ENCODE data around the gene PROSER2. TPM values are rescaled to one million over a fixed set of nuclear protein-coding genes. Genes with fewer than 3 reads are reported as not detected.

Gene PROSER2
- total and polyA plus RNA-seq, 9 of the 15 experiments (the other 6 are each of a cell fraction or from before 2014, with no cell fraction given) = 0.62 to 14.8 (median 2.9) TPM

DNA sequence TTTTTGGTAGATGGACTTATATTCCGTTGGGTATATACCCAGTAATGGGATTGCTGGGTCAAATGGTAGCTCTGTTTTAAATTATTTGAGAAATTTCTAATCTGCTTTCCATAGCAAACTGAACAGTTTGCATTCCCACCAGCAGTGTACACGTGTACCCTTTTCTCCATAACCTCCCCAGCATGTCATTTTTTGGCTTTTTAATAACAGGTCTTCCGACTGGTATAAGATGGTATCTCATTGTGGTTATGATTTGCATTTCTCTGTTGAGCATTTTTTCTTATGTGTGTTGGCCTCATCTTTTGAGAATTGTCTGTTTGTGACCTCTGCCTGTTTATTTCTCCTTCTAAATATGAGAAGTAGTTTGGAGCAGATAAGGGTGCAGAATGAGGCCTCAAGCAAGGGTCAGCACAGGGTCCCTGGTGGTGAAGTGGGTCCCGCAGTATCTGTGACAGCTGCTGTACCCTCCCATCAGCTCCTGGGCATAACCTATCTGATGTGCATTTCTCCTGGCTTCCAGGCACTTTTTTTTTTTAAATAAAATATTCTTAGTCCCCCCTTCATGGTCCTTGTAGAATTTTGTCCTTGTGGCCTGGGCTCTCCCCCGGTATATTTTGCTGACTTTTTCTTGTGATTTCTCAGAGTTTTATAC is 73.5 kb downstream of the PROSER2 start (continued):
- TF ChIP-seq TARDBP (IDR thresholded peaks at IDR 0.05) = no peak
- TF ChIP-seq TRIM28 (IDR thresholded peaks at IDR 0.05) = no peak
- TF ChIP-seq CTBP1 (IDR thresholded peaks at IDR 0.05; ENCODE audit: borderline replicate concordance) = 0 out of 2 replicates have a peak, but pooled peaks have one; percentile 15
- TF ChIP-seq MCM5 (IDR thresholded peaks at IDR 0.05; ENCODE audit: low read depth) = no peak
- TF ChIP-seq SAFB (IDR thresholded peaks at IDR 0.05; ENCODE audit: borderline replicate concordance, low read depth, low read length) = no peak
- no peak for TF ChIP-seq PHF20 (IDR thresholded peaks at IDR 0.05; ENCODE audit: partially characterized antibody)
- peak; percentile 28; the same call in 1 of the 2 replicates for TF ChIP-seq NFRKB (IDR thresholded peaks at IDR 0.05; ENCODE audit: low read depth)
- no peak for TF ChIP-seq PURB (CRISPR knock-in tag; IDR thresholded peaks at IDR 0.05; ENCODE audit: low read depth)
- TF ChIP-seq, protein P1, sequence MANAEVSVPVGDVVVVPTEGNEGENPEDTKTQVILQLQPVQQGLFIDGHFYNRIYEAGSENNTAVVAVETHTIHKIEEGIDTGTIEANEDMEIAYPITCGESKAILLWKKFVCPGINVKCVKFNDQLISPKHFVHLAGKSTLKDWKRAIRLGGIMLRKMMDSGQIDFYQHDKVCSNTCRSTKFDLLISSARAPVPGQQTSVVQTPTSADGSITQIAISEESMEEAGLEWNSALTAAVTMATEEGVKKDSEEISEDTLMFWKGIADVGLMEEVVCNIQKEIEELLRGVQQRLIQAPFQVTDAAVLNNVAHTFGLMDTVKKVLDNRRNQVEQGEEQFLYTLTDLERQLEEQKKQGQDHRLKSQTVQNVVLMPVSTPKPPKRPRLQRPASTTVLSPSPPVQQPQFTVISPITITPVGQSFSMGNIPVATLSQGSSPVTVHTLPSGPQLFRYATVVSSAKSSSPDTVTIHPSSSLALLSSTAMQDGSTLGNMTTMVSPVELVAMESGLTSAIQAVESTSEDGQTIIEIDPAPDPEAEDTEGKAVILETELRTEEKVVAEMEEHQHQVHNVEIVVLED (CRISPR knock-in tag; IDR thresholded peaks at IDR 0.05) = no peak
- TF ChIP-seq TEAD1 (CRISPR knock-in tag; IDR thresholded peaks at IDR 0.05) = peak in 1 of 2 experiments; percentile 55; a peak in 1 of 4 replicates
- TF ChIP-seq, protein P2, sequence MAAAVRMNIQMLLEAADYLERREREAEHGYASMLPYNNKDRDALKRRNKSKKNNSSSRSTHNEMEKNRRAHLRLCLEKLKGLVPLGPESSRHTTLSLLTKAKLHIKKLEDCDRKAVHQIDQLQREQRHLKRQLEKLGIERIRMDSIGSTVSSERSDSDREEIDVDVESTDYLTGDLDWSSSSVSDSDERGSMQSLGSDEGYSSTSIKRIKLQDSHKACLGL (CRISPR knock-in tag; IDR thresholded peaks at IDR 0.05; ENCODE audit: borderline replicate concordance, poor library complexity, severe bottlenecking) = no peak
- no peak for TF ChIP-seq CREM (IDR thresholded peaks at IDR 0.05; ENCODE audit: low read depth)
- TF ChIP-seq, protein P3, sequence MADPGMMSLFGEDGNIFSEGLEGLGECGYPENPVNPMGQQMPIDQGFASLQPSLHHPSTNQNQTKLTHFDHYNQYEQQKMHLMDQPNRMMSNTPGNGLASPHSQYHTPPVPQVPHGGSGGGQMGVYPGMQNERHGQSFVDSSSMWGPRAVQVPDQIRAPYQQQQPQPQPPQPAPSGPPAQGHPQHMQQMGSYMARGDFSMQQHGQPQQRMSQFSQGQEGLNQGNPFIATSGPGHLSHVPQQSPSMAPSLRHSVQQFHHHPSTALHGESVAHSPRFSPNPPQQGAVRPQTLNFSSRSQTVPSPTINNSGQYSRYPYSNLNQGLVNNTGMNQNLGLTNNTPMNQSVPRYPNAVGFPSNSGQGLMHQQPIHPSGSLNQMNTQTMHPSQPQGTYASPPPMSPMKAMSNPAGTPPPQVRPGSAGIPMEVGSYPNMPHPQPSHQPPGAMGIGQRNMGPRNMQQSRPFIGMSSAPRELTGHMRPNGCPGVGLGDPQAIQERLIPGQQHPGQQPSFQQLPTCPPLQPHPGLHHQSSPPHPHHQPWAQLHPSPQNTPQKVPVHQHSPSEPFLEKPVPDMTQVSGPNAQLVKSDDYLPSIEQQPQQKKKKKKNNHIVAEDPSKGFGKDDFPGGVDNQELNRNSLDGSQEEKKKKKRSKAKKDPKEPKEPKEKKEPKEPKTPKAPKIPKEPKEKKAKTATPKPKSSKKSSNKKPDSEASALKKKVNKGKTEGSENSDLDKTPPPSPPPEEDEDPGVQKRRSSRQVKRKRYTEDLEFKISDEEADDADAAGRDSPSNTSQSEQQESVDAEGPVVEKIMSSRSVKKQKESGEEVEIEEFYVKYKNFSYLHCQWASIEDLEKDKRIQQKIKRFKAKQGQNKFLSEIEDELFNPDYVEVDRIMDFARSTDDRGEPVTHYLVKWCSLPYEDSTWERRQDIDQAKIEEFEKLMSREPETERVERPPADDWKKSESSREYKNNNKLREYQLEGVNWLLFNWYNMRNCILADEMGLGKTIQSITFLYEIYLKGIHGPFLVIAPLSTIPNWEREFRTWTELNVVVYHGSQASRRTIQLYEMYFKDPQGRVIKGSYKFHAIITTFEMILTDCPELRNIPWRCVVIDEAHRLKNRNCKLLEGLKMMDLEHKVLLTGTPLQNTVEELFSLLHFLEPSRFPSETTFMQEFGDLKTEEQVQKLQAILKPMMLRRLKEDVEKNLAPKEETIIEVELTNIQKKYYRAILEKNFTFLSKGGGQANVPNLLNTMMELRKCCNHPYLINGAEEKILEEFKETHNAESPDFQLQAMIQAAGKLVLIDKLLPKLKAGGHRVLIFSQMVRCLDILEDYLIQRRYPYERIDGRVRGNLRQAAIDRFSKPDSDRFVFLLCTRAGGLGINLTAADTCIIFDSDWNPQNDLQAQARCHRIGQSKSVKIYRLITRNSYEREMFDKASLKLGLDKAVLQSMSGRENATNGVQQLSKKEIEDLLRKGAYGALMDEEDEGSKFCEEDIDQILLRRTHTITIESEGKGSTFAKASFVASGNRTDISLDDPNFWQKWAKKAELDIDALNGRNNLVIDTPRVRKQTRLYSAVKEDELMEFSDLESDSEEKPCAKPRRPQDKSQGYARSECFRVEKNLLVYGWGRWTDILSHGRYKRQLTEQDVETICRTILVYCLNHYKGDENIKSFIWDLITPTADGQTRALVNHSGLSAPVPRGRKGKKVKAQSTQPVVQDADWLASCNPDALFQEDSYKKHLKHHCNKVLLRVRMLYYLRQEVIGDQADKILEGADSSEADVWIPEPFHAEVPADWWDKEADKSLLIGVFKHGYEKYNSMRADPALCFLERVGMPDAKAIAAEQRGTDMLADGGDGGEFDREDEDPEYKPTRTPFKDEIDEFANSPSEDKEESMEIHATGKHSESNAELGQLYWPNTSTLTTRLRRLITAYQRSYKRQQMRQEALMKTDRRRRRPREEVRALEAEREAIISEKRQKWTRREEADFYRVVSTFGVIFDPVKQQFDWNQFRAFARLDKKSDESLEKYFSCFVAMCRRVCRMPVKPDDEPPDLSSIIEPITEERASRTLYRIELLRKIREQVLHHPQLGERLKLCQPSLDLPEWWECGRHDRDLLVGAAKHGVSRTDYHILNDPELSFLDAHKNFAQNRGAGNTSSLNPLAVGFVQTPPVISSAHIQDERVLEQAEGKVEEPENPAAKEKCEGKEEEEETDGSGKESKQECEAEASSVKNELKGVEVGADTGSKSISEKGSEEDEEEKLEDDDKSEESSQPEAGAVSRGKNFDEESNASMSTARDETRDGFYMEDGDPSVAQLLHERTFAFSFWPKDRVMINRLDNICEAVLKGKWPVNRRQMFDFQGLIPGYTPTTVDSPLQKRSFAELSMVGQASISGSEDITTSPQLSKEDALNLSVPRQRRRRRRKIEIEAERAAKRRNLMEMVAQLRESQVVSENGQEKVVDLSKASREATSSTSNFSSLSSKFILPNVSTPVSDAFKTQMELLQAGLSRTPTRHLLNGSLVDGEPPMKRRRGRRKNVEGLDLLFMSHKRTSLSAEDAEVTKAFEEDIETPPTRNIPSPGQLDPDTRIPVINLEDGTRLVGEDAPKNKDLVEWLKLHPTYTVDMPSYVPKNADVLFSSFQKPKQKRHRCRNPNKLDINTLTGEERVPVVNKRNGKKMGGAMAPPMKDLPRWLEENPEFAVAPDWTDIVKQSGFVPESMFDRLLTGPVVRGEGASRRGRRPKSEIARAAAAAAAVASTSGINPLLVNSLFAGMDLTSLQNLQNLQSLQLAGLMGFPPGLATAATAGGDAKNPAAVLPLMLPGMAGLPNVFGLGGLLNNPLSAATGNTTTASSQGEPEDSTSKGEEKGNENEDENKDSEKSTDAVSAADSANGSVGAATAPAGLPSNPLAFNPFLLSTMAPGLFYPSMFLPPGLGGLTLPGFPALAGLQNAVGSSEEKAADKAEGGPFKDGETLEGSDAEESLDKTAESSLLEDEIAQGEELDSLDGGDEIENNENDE (IDR thresholded peaks at IDR 0.05; ENCODE audit: low read depth, low read length) = no peak
- TF ChIP-seq PTRF (tag; IDR thresholded peaks at IDR 0.05) = no peak
- TF ChIP-seq EP400 (IDR thresholded peaks at IDR 0.05) = peak; percentile 20
- TF ChIP-seq ARID1B (IDR thresholded peaks at IDR 0.05) = peak; percentile 17; the same call in 1 of the 2 replicates
- TF ChIP-seq ZNF75A (CRISPR knock-in tag; IDR thresholded peaks at IDR 0.05) = no peak
